WTC11 (cell line): ENCODE measurements around the gene LRRIQ4.

Experiments
- CBFB ChIP-seq: sonication (generic); formaldehyde crosslinking; IDR thresholded peaks from 2 replicates; pipeline ENCODE4 v1.8.1; 2022; ENCODE audit warnings: mild to moderate bottlenecking, low read depth, missing genetic modification reagents
- CREB1 ChIP-seq: sonication (generic); formaldehyde crosslinking; IDR thresholded peaks from 2 replicates; pipeline ENCODE4 v1.8.0; 2023; ENCODE audit warnings: mild to moderate bottlenecking, missing genetic modification reagents
- CTCF ChIP-seq: fragments of 200-600 bp; IDR thresholded peaks from 2 replicates; pipeline ENCODE4 v1.8.0; 2022; ENCODE audit warnings: antibody characterized with exemption
- FOXJ3 ChIP-seq: sonication (generic); formaldehyde crosslinking; IDR thresholded peaks from 2 replicates; pipeline ENCODE4 v1.9.0; 2021; ENCODE audit warnings: missing genetic modification reagents, mild to moderate bottlenecking, borderline replicate concordance
- HMGXB4 ChIP-seq: sonication (generic); formaldehyde crosslinking; IDR thresholded peaks from 2 replicates; pipeline ENCODE4 v1.8.1; 2023; ENCODE audit warnings: mild to moderate bottlenecking, moderate library complexity, missing genetic modification reagents
- SOX15 ChIP-seq: fragments of 250-450 bp; sonication (Bioruptor Pico); IDR thresholded peaks from 2 replicates; pipeline ENCODE4 v1.9.0; 2021; ENCODE audit warnings: mild to moderate bottlenecking
- TCF7 ChIP-seq: sonication (generic); formaldehyde crosslinking; IDR thresholded peaks from 2 replicates; pipeline ENCODE4 v1.8.0; 2022; ENCODE audit warnings: mild to moderate bottlenecking, low read depth, missing genetic modification reagents, moderate library complexity
- ZMAT4 ChIP-seq: fragments of 250-450 bp; sonication (Bioruptor Pico); IDR thresholded peaks from 2 replicates; pipeline ENCODE4 v1.9.0; 2021; ENCODE audit warnings: mild to moderate bottlenecking

- TF ChIP-seq SOX15 (no peak), CREB1 (CRISPR knock-in tag) (no peak), ZMAT4 (CRISPR knock-in tag) (no peak), CBFB (no peak), CTCF (no peak), HMGXB4 (CRISPR knock-in tag) (no peak), FOXJ3 (CRISPR knock-in tag) (no peak), TCF7 (no peak)
Observed at GRCh38 chr3:169822540-169822939, 9.9 kb downstream of the LRRIQ4 start.
